ENCODE results near the gene RHEBL1.

GRCh38 chr12:49088150-49088931 lies 18.6 kb upstream of the RHEBL1 start:
- peak; percentile 96 for TF ChIP-seq CTCF (conservative IDR thresholded peaks at IDR 0.05; ENCODE audit: low read depth, low read length)
- TF ChIP-seq EZH2 (IDR thresholded peaks at IDR 0.05; ENCODE audit: borderline replicate concordance, low read depth, low read length, poor library complexity, severe bottlenecking), result no peak

All from A673 (cell line).